Right lobe of liver (tissue), 6 donors: ENCODE results near the gene SPRING1. TPM values are rescaled to one million over a fixed set of nuclear protein-coding genes. Genes with fewer than 3 reads are reported as not detected.

Experiments
- ATAC-seq, 4 donors: fragments of 200-7000 bp; cut with Tn5 transposase; one replicate each; pipeline ENCODE4 v1.9.1; 2020; ENCODE audit warnings: mild to moderate bottlenecking in 4 of 4, moderate library complexity in 4 of 4
- DNase-seq, 3 donors: peaks; one replicate each; pipeline ENCODE4 v3.0.0-alpha.2; 2020
- H3K27ac ChIP-seq, 3 donors: fragments of 200-600 bp; one replicate each; pipeline ENCODE4 v1.8.0; 2022
- H3K27me3 ChIP-seq, 2 donors: fragments of 200-600 bp; one replicate each; pipeline ENCODE4 v1.8.0; 2022
- H3K36me3 ChIP-seq, 4 donors: fragments of 200-600 bp; sonication (generic) in 1 of 4; one replicate each; pipeline versions ENCODE4 v1.5.1 to v1.8.0; 2017 to 2022; ENCODE audit warnings: control low read depth in 1 of 4
- H3K4me1 ChIP-seq, 4 donors: fragments of 200-600 bp; sonication (generic) in 1 of 4; one replicate each; pipeline versions ENCODE4 v1.5.1 to v1.8.0; 2017 to 2022; ENCODE audit warnings: control low read depth in 1 of 4
- H3K4me3 ChIP-seq, 3 donors: fragments of 200-600 bp; one replicate each; pipeline ENCODE4 v1.8.0; 2022
- H3K9me3 ChIP-seq, 4 donors: fragments of 200-600 bp; sonication (generic) in 1 of 4; one replicate each; pipeline versions ENCODE4 v1.5.1 to v1.8.0; 2017 to 2022; ENCODE audit warnings: control low read depth in 1 of 4
- POLR2A ChIP-seq: fragments of 450-650 bp; IDR thresholded peaks from one replicate; pipeline ENCODE4 v1.6.1; 2017; ENCODE audit warnings: antibody characterized with exemption, mild to moderate bottlenecking
- WGBS: methylation state at CpG from one replicate; pipeline ENCODE4 v1.1.6; 2018; ENCODE audit warnings: low coverage, low lambda C conversion rate; ENCODE audit not compliant: insufficient coverage; ENCODE audit errors: missing lambda C conversion rate; 5-methylcytosine and 5-hydroxymethylcytosine counted together
- intact Hi-C, 2 donors: fragments of 100-400 bp; cut with DNase I; formaldehyde crosslinking; loops; one replicate each; pipeline versions ENCODE4 v1.11.2 to v1.14.1; 2022
- total RNA-seq, 6 experiments: library from RNA; depleted of rRNA in 2 of 6; stranded (reverse); fragments of >200 nt in 2 of 6; fragmentation: NEBNext Ultra II Directional in 3 of 6; extraction: Animal tissue kit (Norgen Biotek cat#: 25700) in 3 of 6; gene quantifications; one replicate each; pipeline versions ENCODE4 v1.1.0 to v1.2.4, GENCODE V29; 2016 to 2023
- TF ChIP-seq, protein P1 (sequence below), 4 donors: fragments of 200-600 bp in 3 of 4; fragments of 450-650 bp in 1 of 4; IDR thresholded peaks; one replicate each; pipeline versions ENCODE4 v1.5.1 to v1.8.0; 2016 to 2022; ENCODE audit warnings: antibody characterized with exemption in 4 of 4, mild to moderate bottlenecking in 2 of 4
- donor health status: DM: no; HTN: yes; CAD: no.
- donor health status: DM: no; HTN: no; CAD: no.
- donor health status: DM: no; HTN: no; CAD: no.
- donor health status: DM: no; HTN: yes; CAD: no.
- donor health status: DM: no; HTN: yes; CAD: no.

Gene SPRING1
- total RNA-seq, 6 experiments from 2014 or later: 4.9 to 18.7 (median 12.0) TPM

- no peak overlapping the region for H3K4me3 ChIP-seq
- WGBS: 7% methylated on average over 19 of the region's 26 CpGs
Measured at GRCh38 chr12:116708826-116709756, 28.8 kb downstream of the SPRING1 start.

DNA sequence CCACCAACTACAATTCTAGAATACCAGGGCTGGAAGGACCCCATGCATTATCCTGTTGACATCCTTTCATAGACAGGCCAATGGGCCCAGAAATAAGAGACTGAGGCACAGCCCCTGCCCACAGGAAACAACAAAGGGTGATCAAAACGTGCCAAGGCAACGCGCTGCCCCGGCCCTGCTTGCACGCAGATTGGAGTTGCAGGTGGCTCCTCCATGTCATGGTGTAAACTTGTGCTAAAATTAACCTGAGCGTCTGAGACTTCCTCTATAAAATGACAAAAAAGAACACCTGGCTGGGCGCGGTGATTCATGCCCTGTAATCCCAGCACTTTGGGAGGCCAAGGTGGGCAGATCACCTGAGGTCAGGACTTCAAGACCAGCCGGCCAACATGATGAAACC lies 30.1 kb downstream of the SPRING1 start:
- no peaks in the 10 kb centered on the region for H3K36me3 ChIP-seq
- no peak for DNase-seq
- ATAC-seq: no peak
- H3K4me1 ChIP-seq: peaks cover 0 to 3% (median 0%) of the 10 kb centered on the region in 4 donors
- H3K4me3 ChIP-seq: no peak overlapping the region
- H3K27ac ChIP-seq: no peak overlapping the region
- TF ChIP-seq POLR2A: no peak
- TF ChIP-seq, protein P1, sequence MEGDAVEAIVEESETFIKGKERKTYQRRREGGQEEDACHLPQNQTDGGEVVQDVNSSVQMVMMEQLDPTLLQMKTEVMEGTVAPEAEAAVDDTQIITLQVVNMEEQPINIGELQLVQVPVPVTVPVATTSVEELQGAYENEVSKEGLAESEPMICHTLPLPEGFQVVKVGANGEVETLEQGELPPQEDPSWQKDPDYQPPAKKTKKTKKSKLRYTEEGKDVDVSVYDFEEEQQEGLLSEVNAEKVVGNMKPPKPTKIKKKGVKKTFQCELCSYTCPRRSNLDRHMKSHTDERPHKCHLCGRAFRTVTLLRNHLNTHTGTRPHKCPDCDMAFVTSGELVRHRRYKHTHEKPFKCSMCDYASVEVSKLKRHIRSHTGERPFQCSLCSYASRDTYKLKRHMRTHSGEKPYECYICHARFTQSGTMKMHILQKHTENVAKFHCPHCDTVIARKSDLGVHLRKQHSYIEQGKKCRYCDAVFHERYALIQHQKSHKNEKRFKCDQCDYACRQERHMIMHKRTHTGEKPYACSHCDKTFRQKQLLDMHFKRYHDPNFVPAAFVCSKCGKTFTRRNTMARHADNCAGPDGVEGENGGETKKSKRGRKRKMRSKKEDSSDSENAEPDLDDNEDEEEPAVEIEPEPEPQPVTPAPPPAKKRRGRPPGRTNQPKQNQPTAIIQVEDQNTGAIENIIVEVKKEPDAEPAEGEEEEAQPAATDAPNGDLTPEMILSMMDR (IDR thresholded peaks at IDR 0.05): no peak
- H3K27me3 ChIP-seq: no peaks in the 10 kb centered on the region
- intact Hi-C loops: no loop called here
- H3K9me3 ChIP-seq: no peaks in the 10 kb centered on the region
- WGBS: 95% methylated on average over 8 of the region's 9 CpGs

More at GRCh38 chr12:116708826-116709756, 28.8 kb downstream of the SPRING1 start:
- DNase-seq: peak in 2 of 3 donors; percentile 40 to 60
- intact Hi-C loops: no loop called here
- Histone ChIP-seq H3K9me3 (no peaks in the 10 kb centered on the region), H3K27ac (no peak overlapping the region), H3K36me3 (no peaks in the 10 kb centered on the region), H3K4me1 (peaks cover 0 to 3% (median 0%) of the 10 kb centered on the region in 4 donors), H3K27me3 (no peaks in the 10 kb centered on the region)
- peak; percentile 94 to 98 (median 95) for ATAC-seq
- TF ChIP-seq, protein P1 (IDR thresholded peaks at IDR 0.05): peak; percentile 58 to 73 (median 69)
- no peak for TF ChIP-seq POLR2A

- Histone ChIP-seq H3K36me3 (no peaks in the 10 kb centered on the region), H3K27ac (no peak overlapping the region), H3K27me3 (no peaks in the 10 kb centered on the region), H3K9me3 (no peaks in the 10 kb centered on the region), H3K4me1 (peaks cover 0 to 7% (median 0%) of the 10 kb centered on the region in 4 donors), H3K4me3 (no peak overlapping the region)
- DNase-seq: peak; percentile 62 to 75 (median 75)
- 10% methylated on average over 11 of the region's 12 CpGs for WGBS
- peak; percentile 90 to 96 (median 91) for ATAC-seq
- TF ChIP-seq POLR2A: no peak
- TF ChIP-seq, protein P1 (IDR thresholded peaks at IDR 0.05): peak; percentile 82 to 97 (median 96)
- intact Hi-C loops: no loop called here
Measured at GRCh38 chr12:116703214-116703795, 34.6 kb downstream of the SPRING1 start.

- no peak for ATAC-seq
- WGBS: 86% methylated on average over 4 of the region's 4 CpGs
- H3K4me3 ChIP-seq: no peak overlapping the region
- peaks cover 0 to 17% (median 0%) of the 10 kb centered on the region in 4 donors for H3K4me1 ChIP-seq
- H3K36me3 ChIP-seq: no peaks in the 10 kb centered on the region
- TF ChIP-seq, protein P1 (IDR thresholded peaks at IDR 0.05): no peak
- no peak for TF ChIP-seq POLR2A
- no peaks in the 10 kb centered on the region for H3K27me3 ChIP-seq
- no peaks in the 10 kb centered on the region for H3K9me3 ChIP-seq
- H3K27ac ChIP-seq: no peak overlapping the region
- intact Hi-C loops: no loop called here
- no peak for DNase-seq
Measured at GRCh38 chr12:116701432-116701831, 36.4 kb downstream of the SPRING1 start.
